GM21447 (cell line): ENCODE data around the gene DOK6.
"Not testable (repeated sequence)": the region's sequence is repeated elsewhere in the genome, so short reads cannot be mapped to it uniquely, and the experiment has no call there.

Source experiments
- ATAC-seq: cut with Tn5 transposase; IDR thresholded peaks from one replicate; pipeline ENCODE4 v1.9.1; 2021; ENCODE audit not compliant: unreplicated experiment

Gene DOK6

GRCh38 chr18:69622184-69622583, 221.5 kb downstream of the DOK6 start:
- ATAC-seq, result no peak

- ATAC-seq, result no peak
Measured at GRCh38 chr18:69622961-69623360, 222.3 kb downstream of the DOK6 start.

- ATAC-seq, result no peak
Measured at GRCh38 chr18:69626171-69626570, 225.5 kb downstream of the DOK6 start.

- ATAC-seq, result no peak
Measured at GRCh38 chr18:69626643-69627242, 226.1 kb downstream of the DOK6 start.

- ATAC-seq, result no peak
Measured at GRCh38 chr18:69628774-69629359, 228.2 kb downstream of the DOK6 start.

- no peak for ATAC-seq
Measured at GRCh38 chr18:69631281-69631680, 230.6 kb downstream of the DOK6 start.

- no peak for ATAC-seq
Measured at GRCh38 chr18:69635482-69635881, 234.8 kb downstream of the DOK6 start.

GRCh38 chr18:69636529-69637301, 236.0 kb downstream of the DOK6 start:
- no peak for ATAC-seq

GRCh38 chr18:69638056-69638455, 237.4 kb downstream of the DOK6 start:
- no peak for ATAC-seq

- ATAC-seq, result no peak
Measured at GRCh38 chr18:69647702-69648101, 247.0 kb downstream of the DOK6 start.

- ATAC-seq, result no peak
Measured at GRCh38 chr18:69648486-69648885, 247.8 kb downstream of the DOK6 start.

- no peak for ATAC-seq
Measured at GRCh38 chr18:69649684-69650083, 249.0 kb downstream of the DOK6 start.

- ATAC-seq, result no peak
Measured at GRCh38 chr18:69651243-69651642, 250.6 kb downstream of the DOK6 start.

GRCh38 chr18:69655816-69656215, 255.1 kb downstream of the DOK6 start:
- no peak for ATAC-seq

- ATAC-seq, result no peak
Measured at GRCh38 chr18:69658103-69658502, 257.4 kb downstream of the DOK6 start.

GRCh38 chr18:69658685-69659084, 258.0 kb downstream of the DOK6 start:
- no peak for ATAC-seq

- no peak for ATAC-seq
Measured at GRCh38 chr18:69659142-69659651, 258.5 kb downstream of the DOK6 start.

GRCh38 chr18:69662090-69662489, 261.4 kb downstream of the DOK6 start:
- ATAC-seq, result not testable (repeated sequence)

- ATAC-seq, result no peak
Measured at GRCh38 chr18:69664399-69664798, 263.7 kb downstream of the DOK6 start.

GRCh38 chr18:69674292-69674877, 273.7 kb downstream of the DOK6 start:
- ATAC-seq, result no peak

- ATAC-seq, result no peak
Measured at GRCh38 chr18:69674966-69675365, 274.3 kb downstream of the DOK6 start.

- ATAC-seq, result no peak
Measured at GRCh38 chr18:69677595-69677994, 276.9 kb downstream of the DOK6 start.
